ENCODE results near the gene TMEM72.

- TF ChIP-seq CTCF (conservative IDR thresholded peaks at IDR 0.05; ENCODE audit: low read length) (no peak), EZH2phosphoT487 (IDR thresholded peaks at IDR 0.05; ENCODE audit: borderline replicate concordance) (no peak)
Observed at GRCh38 chr10:44922796-44923545, 11.8 kb downstream of the TMEM72 start.
